Gastroesophageal sphincter (tissue), 3 donors: ENCODE results near the gene ARRDC5.

Experiments used
- CTCF ChIP-seq, 4 experiments: fragments of 200-600 bp in 2 of 4; fragments of 450-650 bp in 2 of 4; sonication (generic) in 1 of 4; IDR thresholded peaks; one replicate each; pipeline ENCODE4 v1.5.1; 2017 to 2019; ENCODE audit warnings: antibody characterized with exemption in 4 of 4, mild to moderate bottlenecking in 2 of 4, moderate library complexity in 2 of 4
- POLR2A ChIP-seq, 2 donors: fragments of 450-650 bp; IDR thresholded peaks; one replicate each; pipeline ENCODE4 v1.6.1; 2017; ENCODE audit warnings: antibody characterized with exemption in 2 of 2, mild to moderate bottlenecking in 2 of 2, moderate library complexity in 1 of 2

DNA sequence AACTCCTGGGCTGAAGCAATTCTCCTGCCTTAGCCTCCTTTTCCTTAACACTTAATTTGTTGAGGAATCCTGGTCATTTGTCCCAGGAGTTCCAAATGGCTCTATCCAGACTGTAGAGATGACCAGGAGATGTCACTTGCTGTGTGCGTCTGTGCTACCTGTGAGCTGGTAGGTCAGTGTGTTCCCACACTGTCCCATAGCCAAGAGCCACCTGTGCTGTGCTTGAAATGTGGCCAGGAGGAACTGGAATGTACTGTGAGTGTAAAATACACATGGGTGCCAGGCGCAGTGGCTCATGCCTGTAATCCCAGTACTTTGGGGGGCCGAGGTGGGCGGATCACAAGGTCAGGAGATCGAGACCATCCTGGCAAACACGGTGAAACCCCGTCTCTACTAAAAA, 36.8 kb upstream of the ARRDC5 start:
- no peak for TF ChIP-seq CTCF (IDR thresholded peaks at IDR 0.05)
- TF ChIP-seq POLR2A (IDR thresholded peaks at IDR 0.05): no peak
